Neural crest cell (in vitro differentiated cells): ENCODE data around the gene CD2. TPM values are rescaled to one million over a fixed set of nuclear protein-coding genes. Genes with fewer than 3 reads are reported as not detected.

ENCODE experiments used
- DNase-seq: peaks from one replicate; pipeline ENCODE4 v3.0.0; 2021; ENCODE audit warnings: low read depth, mixed read lengths, low spot score
- H3K27ac Mint-ChIP-seq: one replicate; pipeline ENCODE4 v1.8.0; 2021; ENCODE audit warnings: mild to moderate bottlenecking, mixed read lengths; ENCODE audit not compliant: unreplicated experiment
- H3K27me3 Mint-ChIP-seq: 2 replicates; pipeline ENCODE4 v1.8.0; 2021; ENCODE audit warnings: low read depth, mild to moderate bottlenecking, mixed read lengths
- H3K36me3 Mint-ChIP-seq: 2 replicates; pipeline ENCODE4 v1.8.0; 2021; ENCODE audit warnings: low read depth, mild to moderate bottlenecking, mixed read lengths
- H3K4me1 Mint-ChIP-seq: 2 replicates; pipeline ENCODE4 v1.8.0; 2021; ENCODE audit warnings: mixed read lengths
- H3K4me3 Mint-ChIP-seq: one replicate; pipeline ENCODE4 v1.8.0; 2021; ENCODE audit warnings: mild to moderate bottlenecking, mixed read lengths
- H3K9me3 Mint-ChIP-seq: 2 replicates; pipeline ENCODE4 v1.8.0; 2021; ENCODE audit warnings: mixed read lengths
- CTCF ChIP-seq: fragments of 200-600 bp; sonication (generic); conservative IDR thresholded peaks from 2 replicates; pipeline ENCODE4 v1.5.0; 2021; ENCODE audit warnings: antibody characterized with exemption, mild to moderate bottlenecking
- total RNA-seq: library from RNA; stranded (reverse); gene quantifications from 2 replicates; pipeline ENCODE4 v1.2.1, GENCODE V29; 2021

The CD2 gene
- total RNA-seq, 1 donor from 2014 or later: not detected

GRCh38 chr1:116775116-116775752, 21.0 kb downstream of the CD2 start:
- H3K27me3 Mint-ChIP-seq: no peaks in the 10 kb centered on the region
- no peaks in the 10 kb centered on the region for H3K4me1 Mint-ChIP-seq
- no peak overlapping the region for H3K27ac Mint-ChIP-seq
- no peak for DNase-seq
- peaks cover 7% of the 10 kb centered on the region for H3K9me3 Mint-ChIP-seq
- no peak for TF ChIP-seq CTCF
- no peak overlapping the region for H3K4me3 Mint-ChIP-seq
- no peaks in the 10 kb centered on the region for H3K36me3 Mint-ChIP-seq

GRCh38 chr1:116777831-116778830, 23.9 kb downstream of the CD2 start:
- DNase-seq: no peak
- no peaks in the 10 kb centered on the region for H3K4me1 Mint-ChIP-seq
- TF ChIP-seq CTCF: no peak
- H3K27ac Mint-ChIP-seq: no peak overlapping the region
- peaks cover 7% of the 10 kb centered on the region for H3K9me3 Mint-ChIP-seq
- no peaks in the 10 kb centered on the region for H3K36me3 Mint-ChIP-seq
- no peak overlapping the region for H3K4me3 Mint-ChIP-seq
- no peaks in the 10 kb centered on the region for H3K27me3 Mint-ChIP-seq

GRCh38 chr1:116781034-116781433, 26.8 kb downstream of the CD2 start:
- Mint-ChIP-seq H3K27ac (no peak overlapping the region), H3K4me3 (no peak overlapping the region), H3K9me3 (peaks cover 4% of the 10 kb centered on the region), H3K4me1 (no peaks in the 10 kb centered on the region), H3K27me3 (no peaks in the 10 kb centered on the region), H3K36me3 (no peaks in the 10 kb centered on the region)
- DNase-seq: no peak
- TF ChIP-seq CTCF: no peak

- Mint-ChIP-seq H3K27ac (no peak overlapping the region), H3K9me3 (peaks cover 3% of the 10 kb centered on the region), H3K27me3 (no peaks in the 10 kb centered on the region), H3K36me3 (no peaks in the 10 kb centered on the region), H3K4me3 (no peak overlapping the region), H3K4me1 (no peaks in the 10 kb centered on the region)
- DNase-seq: no peak
- no peak for TF ChIP-seq CTCF
Measured at GRCh38 chr1:116785006-116785405, 30.8 kb downstream of the CD2 start.

GRCh38 chr1:116786049-116786448, 31.8 kb downstream of the CD2 start:
- Mint-ChIP-seq H3K36me3 (no peaks in the 10 kb centered on the region), H3K27ac (no peak overlapping the region), H3K4me1 (no peaks in the 10 kb centered on the region), H3K9me3 (peaks cover 5% of the 10 kb centered on the region), H3K4me3 (no peak overlapping the region), H3K27me3 (peaks cover 6% of the 10 kb centered on the region)
- TF ChIP-seq CTCF: no peak
- DNase-seq: no peak
